Neural progenitor cell (in vitro differentiated cells): ENCODE data around the gene STK39.

Experiments used
- EZH2 ChIP-seq: fragments of 200-600 bp; sonication (generic); IDR thresholded peaks from 2 replicates; pipeline ENCODE4 v1.6.1; 2017; ENCODE audit warnings: antibody characterized with exemption, mild to moderate bottlenecking, moderate library complexity
- TF ChIP-seq, protein P1 (sequence below): fragments of 200-600 bp; sonication (generic); IDR thresholded peaks from 2 replicates; pipeline ENCODE4 v1.5.1; 2017; ENCODE audit warnings: antibody characterized with exemption, mild to moderate bottlenecking

GRCh38 chr2:168089200-168089599 is 158.2 kb downstream of the STK39 start:
- TF ChIP-seq, protein P1, sequence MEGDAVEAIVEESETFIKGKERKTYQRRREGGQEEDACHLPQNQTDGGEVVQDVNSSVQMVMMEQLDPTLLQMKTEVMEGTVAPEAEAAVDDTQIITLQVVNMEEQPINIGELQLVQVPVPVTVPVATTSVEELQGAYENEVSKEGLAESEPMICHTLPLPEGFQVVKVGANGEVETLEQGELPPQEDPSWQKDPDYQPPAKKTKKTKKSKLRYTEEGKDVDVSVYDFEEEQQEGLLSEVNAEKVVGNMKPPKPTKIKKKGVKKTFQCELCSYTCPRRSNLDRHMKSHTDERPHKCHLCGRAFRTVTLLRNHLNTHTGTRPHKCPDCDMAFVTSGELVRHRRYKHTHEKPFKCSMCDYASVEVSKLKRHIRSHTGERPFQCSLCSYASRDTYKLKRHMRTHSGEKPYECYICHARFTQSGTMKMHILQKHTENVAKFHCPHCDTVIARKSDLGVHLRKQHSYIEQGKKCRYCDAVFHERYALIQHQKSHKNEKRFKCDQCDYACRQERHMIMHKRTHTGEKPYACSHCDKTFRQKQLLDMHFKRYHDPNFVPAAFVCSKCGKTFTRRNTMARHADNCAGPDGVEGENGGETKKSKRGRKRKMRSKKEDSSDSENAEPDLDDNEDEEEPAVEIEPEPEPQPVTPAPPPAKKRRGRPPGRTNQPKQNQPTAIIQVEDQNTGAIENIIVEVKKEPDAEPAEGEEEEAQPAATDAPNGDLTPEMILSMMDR: no peak
- TF ChIP-seq EZH2: no peak
